HepG2 (cell line): ENCODE data around the gene ADGRD1. TPM values are rescaled to one million over a fixed set of nuclear protein-coding genes. Genes with fewer than 3 reads are reported as not detected.

ENCODE experiments used
- ATAC-seq: fragments of 200-7000 bp; cut with Tn5 transposase; 3 replicates; pipeline ENCODE4 v1.9.1; 2020; ENCODE audit warnings: mild to moderate bottlenecking, moderate library complexity
- BruUV-seq: library from RNA; stranded (reverse); fragments of 400-500 nt; replicated peaks from 2 replicates; lab custom pipeline; 2021; lab: Mats Ljungman, UMichigan
- CTCF ChIA-PET: fragments of 300-600 bp; formaldehyde crosslinking; extraction: SDS; loops from one replicate; lab custom pipeline; 2021; ENCODE audit warnings: low total read pairs, inconsistent platforms, low intra/inter-chr PET ratio; lab: Yijun Ruan, JAX
- POLR2A ChIA-PET: fragments of 350-600 bp; sonication (Branson Sonifier 250); formaldehyde crosslinking; loops from one replicate; lab custom pipeline; 2020; ENCODE audit warnings: antibody characterized with exemption, inconsistent platforms; lab: Yijun Ruan, JAX
- DNase-seq: peaks from one replicate; pipeline ENCODE4 v3.0.0-alpha.2; 2015; ENCODE audit warnings: low spot score
- FAIRE-seq: peaks from 3 replicates; lab custom pipeline; 2011; peaks lifted over from hg19 to GRCh38; lab: Jason Lieb, UNC
- H2AFZ ChIP-seq: one replicate; pipeline ENCODE4 v1.6.1; 2011; ENCODE audit warnings: low read length, inconsistent platforms
- H3K27ac ChIP-seq: fragments of 300-600 bp; 3 replicates; pipeline ENCODE4 v1.8.0; 2011; ENCODE audit warnings: mixed run types, mild to moderate bottlenecking, mixed read lengths, low read length, inconsistent platforms; ENCODE audit not compliant: insufficient read depth; ENCODE audit errors: extremely low read length
- H3K27me3 ChIP-seq, 2 experiments: fragments of 200-600 bp in 1 of 2; 2 replicates in 1 of 2; 3 replicates in 1 of 2; pipeline versions ENCODE4 v1.6.0 to v1.8.0; 2011; ENCODE audit warnings: low read length in 2 of 2, mild to moderate bottlenecking in 2 of 2, moderate library complexity in 2 of 2, inconsistent platforms in 1 of 2; ENCODE audit not compliant: insufficient read depth in 2 of 2, control insufficient read depth in 1 of 2
- H3K36me3 ChIP-seq, 2 experiments: fragments of 200-600 bp in 1 of 2; replicated peaks in 1 of 2; 2 replicates in 1 of 2; 3 replicates in 1 of 2; pipeline versions ENCODE4 v1.5.1 to v1.8.0; 2011; ENCODE audit warnings: low read length in 2 of 2, inconsistent platforms in 1 of 2; ENCODE audit not compliant: insufficient read depth in 2 of 2, control insufficient read depth in 1 of 2
- H3K4me1 ChIP-seq: 2 replicates; pipeline ENCODE4 v1.5.1; 2012; ENCODE audit warnings: low read length, inconsistent platforms; ENCODE audit not compliant: insufficient read depth
- H3K4me2 ChIP-seq: 2 replicates; pipeline ENCODE4 v1.6.0; 2011; ENCODE audit warnings: low read depth, low read length, inconsistent platforms
- H3K4me3 ChIP-seq, 3 experiments: fragments of 200-600 bp in 1 of 3; sonication (generic), shearing (Covaris generic) in 1 of 3; replicated peaks in 1 of 3; 2 replicates each; pipeline ENCODE4 v1.5.1; 2011 to 2016; ENCODE audit warnings: low read length in 3 of 3, inconsistent platforms in 2 of 3, low read depth in 2 of 3, mild to moderate bottlenecking in 2 of 3, control low read depth in 1 of 3, mixed read lengths in 1 of 3; ENCODE audit not compliant: insufficient read depth in 1 of 3
- H3K79me2 ChIP-seq: one replicate; pipeline ENCODE4 v1.6.1; 2011; ENCODE audit warnings: low read length, inconsistent platforms; ENCODE audit not compliant: insufficient read depth
- H3K9ac ChIP-seq: 2 replicates; pipeline ENCODE4 v1.6.0; 2011; ENCODE audit warnings: mild to moderate bottlenecking, low read depth, low read length, inconsistent platforms; ENCODE audit not compliant: insufficient read depth
- H3K9me3 ChIP-seq: 2 replicates; pipeline ENCODE4 v1.5.1; 2012; ENCODE audit warnings: mild to moderate bottlenecking, low read length
- H4K20me1 ChIP-seq: 2 replicates; pipeline ENCODE4 v1.6.0; 2011; ENCODE audit warnings: inconsistent platforms, mild to moderate bottlenecking, low read length, moderate library complexity; ENCODE audit not compliant: insufficient read depth
- ARHGAP35 ChIP-seq: sonication (generic); formaldehyde crosslinking; IDR thresholded peaks from 2 replicates; pipeline ENCODE4 v1.9.0; 2022; ENCODE audit warnings: mild to moderate bottlenecking, inconsistent platforms, moderate library complexity, missing genetic modification reagents, borderline replicate concordance
- SMARCE1 ChIP-seq: fragments of 450-650 bp; IDR thresholded peaks from 2 replicates; pipeline ENCODE4 v1.6.1; 2017; ENCODE audit warnings: borderline replicate concordance
- TARDBP ChIP-seq: sonication (generic); formaldehyde crosslinking; IDR thresholded peaks from 2 replicates; pipeline ENCODE4 v1.8.0; 2022; ENCODE audit warnings: mild to moderate bottlenecking, missing genetic modification reagents
- ZNF652 ChIP-seq: IDR thresholded peaks from 2 replicates; pipeline ENCODE4 v1.6.1; 2016; ENCODE audit warnings: low read depth, borderline replicate concordance
- WGBS: methylation state at CpG from one replicate; pipeline ENCODE4 v1.1.6; 2017; ENCODE audit warnings: low lambda C conversion rate; 5-methylcytosine and 5-hydroxymethylcytosine counted together
- in situ Hi-C: cut with HindIII; loops from 2 replicates; pipeline ENCODE4 v1.10.0; 2017; ENCODE audit warnings: low pct_unique_long_range_greater_than_20kb; ENCODE audit not compliant: extremely low pct_ligation_motif_present
- intact Hi-C: fragments of 100-400 bp; cut with micrococcal nuclease; formaldehyde crosslinking; loops from one replicate; pipeline ENCODE4 v1.10.0; 2022; ENCODE audit not compliant: unreplicated experiment
- polyA plus RNA-seq, 8 experiments: library from polyadenylated mRNA; depleted of rRNA in 3 of 8; stranded (reverse) in 7 of 8; unstranded in 1 of 8; fragments of >200 nt; fragmentation: Illumina TruSeq in 4 of 8; extraction: Trizol in 4 of 8; gene quantifications; 2 replicates each; pipeline versions ENCODE4 v1.2.1 to v1.2.3, GENCODE V29; 2011 to 2016; ENCODE audit warnings: low read depth in 4 of 8, missing spikeins in 1 of 8, mixed read lengths in 1 of 8; ENCODE audit not compliant: insufficient read depth in 1 of 8
- total RNA-seq, 5 experiments: library from RNA; depleted of rRNA; stranded (reverse); fragments of >200 nt; fragmentation: Illumina TruSeq; extraction: Trizol; gene quantifications; 2 replicates each; pipeline ENCODE4 v1.2.3, GENCODE V29; 2016; ENCODE audit warnings: low read depth in 1 of 5
- TF ChIP-seq, protein P1 (sequence below): IDR thresholded peaks from 2 replicates; pipeline ENCODE4 v1.6.1; 2016; ENCODE audit warnings: missing biosample characterization, missing genetic modification reagents, low read depth
- TF ChIP-seq, protein P2 (sequence below): IDR thresholded peaks from 2 replicates; pipeline ENCODE4 v1.6.1; 2016; ENCODE audit warnings: low read depth
- TF ChIP-seq, protein P3 (sequence below): sonication (generic); formaldehyde crosslinking; IDR thresholded peaks from 2 replicates; pipeline ENCODE4 v1.4.0; 2020; ENCODE audit warnings: missing genetic modification reagents

ADGRD1 gene
- total and polyA plus RNA-seq, 2 of the 13 experiments (the other 11 are each of a cell fraction or from before 2014, with no cell fraction given): 0.46 to 12.4 TPM

DNA sequence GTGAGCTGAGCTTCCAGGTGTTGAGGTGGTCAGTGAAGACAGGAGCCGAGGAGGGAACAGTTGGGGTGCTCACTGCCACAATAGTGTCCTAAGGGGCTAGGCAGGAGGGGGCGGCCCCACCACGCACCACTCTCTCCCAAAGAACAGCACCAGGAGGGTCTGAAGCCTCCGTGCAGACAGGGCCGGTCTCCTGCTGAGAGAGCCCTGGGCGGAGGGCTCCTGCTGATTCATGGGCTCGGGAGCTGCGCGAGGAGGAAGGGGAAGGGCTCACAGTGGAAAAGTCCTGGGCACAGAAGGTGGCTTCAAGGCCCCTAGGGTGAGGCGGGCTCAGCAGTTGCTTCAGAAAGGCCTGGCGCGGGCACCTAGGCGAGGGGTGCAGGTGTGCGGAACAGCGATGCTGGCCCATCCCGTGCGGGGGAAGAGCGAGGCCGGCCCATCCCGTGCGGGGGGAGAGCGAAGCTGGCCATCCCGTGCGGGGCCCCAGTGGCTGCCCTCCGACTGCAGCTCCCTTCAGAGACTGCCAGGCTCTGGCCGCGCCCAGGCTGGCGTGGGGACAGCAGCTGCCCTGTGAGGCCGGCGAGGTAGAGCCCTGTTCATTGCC is 176.7 kb downstream of the ADGRD1 start:
- ATAC-seq (no peak), FAIRE-seq (no peak), DNase-seq (no peak)
- POLR2A ChIA-PET: no interaction called here
- no peak overlapping the region for H3K4me3 ChIP-seq
- H3K27ac ChIP-seq: no peak overlapping the region
- no peak overlapping the region for H3K4me2 ChIP-seq
- WGBS: 86% methylated on average over 21 of the region's 30 CpGs
- H2AFZ ChIP-seq: no peak overlapping the region
- no peaks in the 10 kb centered on the region for H3K9me3 ChIP-seq
- intact Hi-C loops (no loop called here), in situ Hi-C loops (no loop called here)
- no TSS peak for BruUV-seq
- TF ChIP-seq ZNF652 (CRISPR knock-in tag) (no peak), ARHGAP35 (CRISPR knock-in tag) (no peak), SMARCE1 (no peak), TARDBP (no peak)
- TF ChIP-seq, protein P1, sequence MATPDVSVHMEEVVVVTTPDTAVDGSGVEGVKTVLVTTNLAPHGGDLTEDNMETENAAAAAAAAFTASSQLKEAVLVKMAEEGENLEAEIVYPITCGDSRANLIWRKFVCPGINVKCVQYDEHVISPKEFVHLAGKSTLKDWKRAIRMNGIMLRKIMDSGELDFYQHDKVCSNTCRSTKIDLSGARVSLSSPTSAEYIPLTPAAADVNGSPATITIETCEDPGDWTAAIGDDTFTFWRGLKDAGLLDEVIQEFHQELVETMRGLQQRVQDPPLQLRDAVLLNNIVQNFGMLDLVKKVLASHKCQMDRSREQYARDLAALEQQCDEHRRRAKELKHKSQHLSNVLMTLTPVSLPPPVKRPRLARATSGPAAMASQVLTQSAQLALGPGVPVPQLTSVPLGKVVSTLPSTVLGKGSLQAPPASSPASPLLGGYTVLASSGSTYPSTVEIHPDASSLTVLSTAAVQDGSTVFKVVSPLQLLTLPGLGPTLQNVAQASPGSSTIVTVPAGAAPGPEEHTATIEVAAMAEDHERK (CRISPR knock-in tag): no peak
- TF ChIP-seq, protein P2, sequence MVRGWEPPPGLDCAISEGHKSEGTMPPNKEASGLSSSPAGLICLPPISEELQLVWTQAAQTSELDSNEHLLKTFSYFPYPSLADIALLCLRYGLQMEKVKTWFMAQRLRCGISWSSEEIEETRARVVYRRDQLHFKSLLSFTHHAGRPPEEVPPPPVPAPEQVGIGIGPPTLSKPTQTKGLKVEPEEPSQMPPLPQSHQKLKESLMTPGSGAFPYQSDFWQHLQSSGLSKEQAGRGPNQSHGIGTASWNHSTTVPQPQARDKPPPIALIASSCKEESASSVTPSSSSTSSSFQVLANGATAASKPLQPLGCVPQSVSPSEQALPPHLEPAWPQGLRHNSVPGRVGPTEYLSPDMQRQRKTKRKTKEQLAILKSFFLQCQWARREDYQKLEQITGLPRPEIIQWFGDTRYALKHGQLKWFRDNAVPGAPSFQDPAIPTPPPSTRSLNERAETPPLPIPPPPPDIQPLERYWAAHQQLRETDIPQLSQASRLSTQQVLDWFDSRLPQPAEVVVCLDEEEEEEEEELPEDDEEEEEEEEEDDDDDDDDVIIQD: no peak
- TF ChIP-seq, protein P3, sequence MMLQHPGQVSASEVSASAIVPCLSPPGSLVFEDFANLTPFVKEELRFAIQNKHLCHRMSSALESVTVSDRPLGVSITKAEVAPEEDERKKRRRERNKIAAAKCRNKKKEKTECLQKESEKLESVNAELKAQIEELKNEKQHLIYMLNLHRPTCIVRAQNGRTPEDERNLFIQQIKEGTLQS (CRISPR knock-in tag): no peak
- H4K20me1 ChIP-seq: no peaks in the 10 kb centered on the region
- no peaks in the 10 kb centered on the region; a peak in 1 of 5 replicates for H3K27me3 ChIP-seq
- H3K9ac ChIP-seq: no peak overlapping the region
- no peaks in the 10 kb centered on the region for H3K4me1 ChIP-seq
- CTCF ChIA-PET: no interaction called here
- no peaks in the 10 kb centered on the region for H3K79me2 ChIP-seq
- no peaks in the 10 kb centered on the region for H3K36me3 ChIP-seq
